Rectal smooth muscle tissue (tissue), 1 donor: ENCODE measurements around the gene CBX1.
"Not testable (repeated sequence)": the region's sequence is repeated elsewhere in the genome, so short reads cannot be mapped to it uniquely, and the experiment has no call there.

ENCODE experiments used
- H3K27ac ChIP-seq: one replicate; pipeline ENCODE4 v1.7.0; 2013; ENCODE audit warnings: low read depth, low read length, inconsistent platforms
- H3K27me3 ChIP-seq: one replicate; pipeline ENCODE4 v1.7.0; 2013; ENCODE audit warnings: low read length; ENCODE audit not compliant: control insufficient read depth, insufficient read depth
- H3K36me3 ChIP-seq: one replicate; pipeline ENCODE4 v1.7.0; 2013; ENCODE audit warnings: low read length; ENCODE audit not compliant: control insufficient read depth, insufficient read depth
- H3K4me1 ChIP-seq: one replicate; pipeline ENCODE4 v1.7.0; 2013; ENCODE audit warnings: low read length; ENCODE audit not compliant: control insufficient read depth, insufficient read depth
- H3K4me3 ChIP-seq: one replicate; pipeline ENCODE4 v1.7.0; 2013; ENCODE audit warnings: low read length
- H3K9ac ChIP-seq: one replicate; pipeline ENCODE4 v1.7.0; 2013; ENCODE audit warnings: low read length

CBX1 gene

GRCh38 chr17:48084932-48085331, 16.3 kb downstream of the CBX1 start:
- no peaks in the 10 kb centered on the region for H3K36me3 ChIP-seq
- no peaks in the 10 kb centered on the region for H3K27me3 ChIP-seq
- peaks cover 10% of the 10 kb centered on the region for H3K4me1 ChIP-seq
- no peak overlapping the region for H3K9ac ChIP-seq
- no peak overlapping the region for H3K27ac ChIP-seq
- no peak overlapping the region for H3K4me3 ChIP-seq

GRCh38 chr17:48081858-48082257, 19.4 kb downstream of the CBX1 start:
- Histone ChIP-seq H3K36me3 (no peaks in the 10 kb centered on the region), H3K4me1 (peaks cover 10% of the 10 kb centered on the region), H3K27me3 (no peaks in the 10 kb centered on the region), H3K9ac (no peak overlapping the region), H3K27ac (no peak overlapping the region), H3K4me3 (no peak overlapping the region)

GRCh38 chr17:48077152-48077551, 24.1 kb downstream of the CBX1 start:
- H3K9ac ChIP-seq, H3K36me3 ChIP-seq, H3K27ac ChIP-seq: not testable (repeated sequence)

GRCh38 chr17:48074322-48075081, 26.8 kb downstream of the CBX1 start:
- Histone ChIP-seq H3K36me3 (peaks cover 5% of the 10 kb centered on the region), H3K27ac (no peak overlapping the region), H3K4me3 (no peak overlapping the region), H3K4me1 (no peaks in the 10 kb centered on the region), H3K9ac (no peak overlapping the region), H3K27me3 (no peaks in the 10 kb centered on the region)

More at GRCh38 chr17:48077152-48077551, 24.1 kb downstream of the CBX1 start:
- H3K4me1 ChIP-seq, H3K4me3 ChIP-seq, H3K27me3 ChIP-seq: not testable (repeated sequence)

GRCh38 chr17:48073566-48074094, 27.6 kb downstream of the CBX1 start:
- not testable (repeated sequence) for H3K27me3 ChIP-seq, H3K4me3 ChIP-seq, H3K4me1 ChIP-seq, H3K36me3 ChIP-seq, H3K9ac ChIP-seq
- H3K27ac ChIP-seq: peak overlapping the region; percentile 12

- not testable (repeated sequence) for H3K36me3 ChIP-seq, H3K27me3 ChIP-seq, H3K27ac ChIP-seq, H3K9ac ChIP-seq, H3K4me1 ChIP-seq, H3K4me3 ChIP-seq
These were observed 28.5 kb downstream of the CBX1 start for GRCh38 chr17:48072811-48073210.

GRCh38 chr17:48071654-48072053, 29.6 kb downstream of the CBX1 start:
- H3K36me3 ChIP-seq: peaks cover 8% of the 10 kb centered on the region
- H3K4me3 ChIP-seq: no peak overlapping the region
- no peak overlapping the region for H3K27ac ChIP-seq
- H3K9ac ChIP-seq: no peak overlapping the region
- no peaks in the 10 kb centered on the region for H3K27me3 ChIP-seq
- no peaks in the 10 kb centered on the region for H3K4me1 ChIP-seq

- H3K36me3 ChIP-seq: peaks cover 6% of the 10 kb centered on the region
- H3K4me3 ChIP-seq: no peak overlapping the region
- H3K27me3 ChIP-seq: no peaks in the 10 kb centered on the region
- H3K9ac ChIP-seq: no peak overlapping the region
- H3K4me1 ChIP-seq: no peaks in the 10 kb centered on the region
- no peak overlapping the region for H3K27ac ChIP-seq
These were observed 31.1 kb downstream of the CBX1 start for GRCh38 chr17:48070195-48070594.

GRCh38 chr17:48068491-48068961, 32.8 kb downstream of the CBX1 start:
- Histone ChIP-seq H3K9ac (no peak overlapping the region), H3K4me1 (no peaks in the 10 kb centered on the region), H3K36me3 (peaks cover 13% of the 10 kb centered on the region), H3K4me3 (no peak overlapping the region), H3K27me3 (no peaks in the 10 kb centered on the region), H3K27ac (no peak overlapping the region)

GRCh38 chr17:48067808-48068207, 33.5 kb downstream of the CBX1 start:
- peaks cover 15% of the 10 kb centered on the region for H3K36me3 ChIP-seq
- H3K27ac ChIP-seq, H3K27me3 ChIP-seq, H3K9ac ChIP-seq, H3K4me3 ChIP-seq, H3K4me1 ChIP-seq: not testable (repeated sequence)

GRCh38 chr17:48067245-48067644, 34.0 kb downstream of the CBX1 start:
- H3K4me3 ChIP-seq: no peak overlapping the region
- H3K27me3 ChIP-seq: no peaks in the 10 kb centered on the region
- H3K4me1 ChIP-seq: no peaks in the 10 kb centered on the region
- H3K9ac ChIP-seq: no peak overlapping the region
- peaks cover 16% of the 10 kb centered on the region for H3K36me3 ChIP-seq
- H3K27ac ChIP-seq: no peak overlapping the region

- H3K9ac ChIP-seq: no peak overlapping the region
- no peaks in the 10 kb centered on the region for H3K27me3 ChIP-seq
- no peak overlapping the region for H3K27ac ChIP-seq
- peaks cover 22% of the 10 kb centered on the region for H3K36me3 ChIP-seq
- H3K4me3 ChIP-seq: no peak overlapping the region
- no peaks in the 10 kb centered on the region for H3K4me1 ChIP-seq
These were observed 34.6 kb downstream of the CBX1 start for GRCh38 chr17:48066656-48067055.

- Histone ChIP-seq H3K27me3 (no peaks in the 10 kb centered on the region), H3K4me3 (no peak overlapping the region), H3K36me3 (peaks cover 25% of the 10 kb centered on the region), H3K9ac (no peak overlapping the region), H3K4me1 (no peaks in the 10 kb centered on the region), H3K27ac (no peak overlapping the region)
These were observed 35.1 kb downstream of the CBX1 start for GRCh38 chr17:48066192-48066591.
